Thymus (tissue), 11 donors: ENCODE data around the gene NUP210L. TPM values are rescaled to one million over a fixed set of nuclear protein-coding genes. Genes with fewer than 3 reads are reported as not detected.

Source experiments
- DNase-seq, 9 donors: peaks; one replicate each; pipeline ENCODE4 v3.0.0-alpha.2; 2013; ENCODE audit warnings: low spot score in 9 of 9, low read depth in 6 of 9, missing footprints in 1 of 9
- H3K27ac ChIP-seq, 2 donors: one replicate each; pipeline ENCODE4 v1.5.1; 2013; ENCODE audit warnings: control low read depth in 1 of 2, low read depth in 1 of 2, low read length in 1 of 2, mild to moderate bottlenecking in 1 of 2, moderate library complexity in 1 of 2
- H3K27me3 ChIP-seq, 2 donors: one replicate each; pipeline ENCODE4 v1.5.1; 2013; ENCODE audit warnings: low read length in 1 of 2; ENCODE audit not compliant: control insufficient read depth in 2 of 2, insufficient read depth in 1 of 2
- H3K36me3 ChIP-seq, 2 donors: one replicate each; pipeline ENCODE4 v1.5.1; 2013; ENCODE audit warnings: low read length in 1 of 2, mild to moderate bottlenecking in 1 of 2, moderate library complexity in 1 of 2; ENCODE audit not compliant: control insufficient read depth in 2 of 2, insufficient read depth in 2 of 2
- H3K4me1 ChIP-seq, 2 donors: one replicate each; pipeline ENCODE4 v1.5.1; 2013; ENCODE audit warnings: low read length in 2 of 2; ENCODE audit not compliant: control insufficient read depth in 2 of 2, insufficient read depth in 2 of 2
- H3K4me3 ChIP-seq, 2 donors: one replicate each; pipeline ENCODE4 v1.5.1; 2013; ENCODE audit warnings: low read length in 2 of 2, control low read depth in 1 of 2, mild to moderate bottlenecking in 1 of 2
- H3K9me3 ChIP-seq, 2 donors: one replicate each; pipeline ENCODE4 v1.5.1; 2013; ENCODE audit warnings: low read length in 1 of 2, mild to moderate bottlenecking in 1 of 2; ENCODE audit not compliant: control insufficient read depth in 2 of 2, insufficient read depth in 1 of 2
- WGBS: extraction: QIAGEN DNeasy Blood & Tissue Kit; methylation state at CpG from one replicate; pipeline ENCODE4 v1.1.7; 2013; 5-methylcytosine and 5-hydroxymethylcytosine counted together
- polyA plus RNA-seq: library from polyadenylated mRNA; stranded (reverse); fragments of 200-250 nt; gene quantifications from one replicate; pipeline ENCODE4 v1.2.3, GENCODE V29; 2013
- total RNA-seq: library from RNA; stranded (reverse); fragments of 120-200 nt; gene quantifications from one replicate; pipeline ENCODE4 v1.2.4, GENCODE V29; 2013
- donor health status: healthy.

The NUP210L gene
- total and polyA plus RNA-seq, 2 donors: 0.05 to 0.14 TPM

DNA sequence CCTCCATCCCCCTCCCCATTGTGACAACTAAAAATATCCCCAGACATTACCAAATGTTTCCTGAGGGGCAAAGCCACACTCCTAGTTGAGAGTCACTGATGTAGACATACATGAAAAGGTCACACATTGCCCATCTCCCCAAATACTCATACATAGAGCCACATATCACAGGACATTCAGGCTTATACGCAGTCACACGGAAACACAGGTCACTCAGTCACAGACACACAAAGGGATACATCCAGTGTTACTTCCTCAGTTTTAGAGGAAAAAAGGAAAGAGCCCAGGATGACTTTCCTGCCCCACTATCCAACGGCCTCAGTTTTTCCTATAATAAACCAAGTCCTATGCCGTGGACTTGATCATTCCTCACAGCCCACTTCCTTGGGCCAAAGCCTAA is 193.5 kb downstream of the NUP210L start:
- DNase-seq: no peak
- no peak overlapping the region for H3K27ac ChIP-seq
- no peaks in the 10 kb centered on the region for H3K27me3 ChIP-seq
- no peak overlapping the region for H3K4me3 ChIP-seq
- H3K4me1 ChIP-seq: peaks cover 26 to 59% of the 10 kb centered on the region in 2 donors
- H3K9me3 ChIP-seq: no peaks in the 10 kb centered on the region
- H3K36me3 ChIP-seq: peaks cover 9 to 20% of the 10 kb centered on the region in 2 donors
- 97% methylated on average over 4 of the region's 4 CpGs for WGBS

DNA sequence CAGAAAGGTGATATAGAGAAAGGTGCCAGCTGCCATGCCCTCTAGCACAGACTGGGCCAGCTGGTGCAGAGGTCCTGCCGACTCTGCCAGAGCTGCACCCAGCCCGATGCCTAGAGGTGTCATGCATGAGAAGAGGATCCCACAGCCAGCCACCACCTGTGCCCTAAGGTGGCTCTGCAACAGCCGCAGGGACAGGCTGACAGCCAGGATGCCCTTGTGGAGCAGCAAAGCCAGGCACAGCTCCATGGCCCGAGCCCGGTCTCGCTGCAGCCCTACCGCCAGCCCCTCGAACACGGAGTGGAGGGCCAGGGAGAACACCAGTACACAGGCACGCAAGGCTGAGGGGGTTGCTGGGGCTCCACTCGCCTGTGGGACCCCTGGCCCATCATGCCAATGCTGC is 194.7 kb downstream of the NUP210L start:
- peaks cover 22 to 56% of the 10 kb centered on the region in 2 donors for H3K4me1 ChIP-seq

DNA sequence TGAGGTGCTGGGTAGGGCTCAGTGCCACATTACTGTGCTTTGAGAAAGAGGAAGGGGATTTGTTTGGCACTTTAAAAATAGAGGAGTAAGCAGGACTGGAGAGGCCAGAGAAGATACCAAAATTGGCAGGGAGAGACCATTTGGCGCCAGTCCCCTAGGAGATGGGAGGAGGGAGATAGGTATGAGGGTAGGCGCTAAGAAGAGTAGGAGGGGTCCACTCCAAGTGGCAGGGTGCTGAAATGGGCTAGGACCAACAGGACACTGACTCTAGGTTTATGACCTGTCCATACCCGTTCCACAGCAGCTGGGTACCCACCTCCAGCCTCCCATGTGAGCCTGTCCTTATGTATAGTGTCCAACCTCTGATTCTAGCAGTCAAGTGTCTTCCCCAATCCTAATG is 195.4 kb downstream of the NUP210L start:
- H3K4me3 ChIP-seq: no peak overlapping the region
- H3K27me3 ChIP-seq: no peaks in the 10 kb centered on the region
- DNase-seq: no peak
- peaks cover 22 to 59% of the 10 kb centered on the region in 2 donors for H3K4me1 ChIP-seq
- H3K27ac ChIP-seq: no peak overlapping the region
- H3K9me3 ChIP-seq: no peaks in the 10 kb centered on the region
- 94% methylated on average over 3 of the region's 3 CpGs for WGBS
- H3K36me3 ChIP-seq: peaks cover 12 to 26% of the 10 kb centered on the region in 2 donors

More for the DNA sequence above, 194.7 kb downstream of the NUP210L start:
- Histone ChIP-seq H3K27me3 (no peaks in the 10 kb centered on the region), H3K9me3 (no peaks in the 10 kb centered on the region), H3K27ac (no peak overlapping the region), H3K36me3 (peaks cover 9 to 20% of the 10 kb centered on the region in 2 donors), H3K4me3 (no peak overlapping the region)
- DNase-seq: no peak
- WGBS: over 99% methylated on average over 11 of the region's 11 CpGs

DNA sequence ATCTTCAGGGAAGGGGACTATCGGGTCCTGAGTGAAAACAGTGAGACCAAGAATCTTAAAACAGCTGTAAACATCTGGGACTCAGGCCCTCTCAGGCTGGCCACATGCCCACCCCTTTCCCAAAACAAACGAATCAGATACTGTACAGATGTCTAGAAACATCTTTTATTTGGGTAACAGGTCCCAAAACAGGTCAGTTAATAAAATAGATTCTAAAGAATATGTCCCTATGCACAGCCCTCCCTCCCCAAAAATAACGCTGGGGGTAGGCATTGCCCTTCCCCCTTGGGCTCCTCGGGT is 196.0 kb downstream of the NUP210L start:
- no peak for DNase-seq
- Histone ChIP-seq H3K27ac (peak overlapping the region in 1 of 2 donors; percentile 6), H3K4me3 (no peak overlapping the region), H3K27me3 (no peaks in the 10 kb centered on the region), H3K9me3 (no peaks in the 10 kb centered on the region), H3K4me1 (peaks cover 18 to 54% of the 10 kb centered on the region in 2 donors), H3K36me3 (peaks cover 15 to 32% of the 10 kb centered on the region in 2 donors)
- 38% methylated on average over 4 of the region's 4 CpGs for WGBS

DNA sequence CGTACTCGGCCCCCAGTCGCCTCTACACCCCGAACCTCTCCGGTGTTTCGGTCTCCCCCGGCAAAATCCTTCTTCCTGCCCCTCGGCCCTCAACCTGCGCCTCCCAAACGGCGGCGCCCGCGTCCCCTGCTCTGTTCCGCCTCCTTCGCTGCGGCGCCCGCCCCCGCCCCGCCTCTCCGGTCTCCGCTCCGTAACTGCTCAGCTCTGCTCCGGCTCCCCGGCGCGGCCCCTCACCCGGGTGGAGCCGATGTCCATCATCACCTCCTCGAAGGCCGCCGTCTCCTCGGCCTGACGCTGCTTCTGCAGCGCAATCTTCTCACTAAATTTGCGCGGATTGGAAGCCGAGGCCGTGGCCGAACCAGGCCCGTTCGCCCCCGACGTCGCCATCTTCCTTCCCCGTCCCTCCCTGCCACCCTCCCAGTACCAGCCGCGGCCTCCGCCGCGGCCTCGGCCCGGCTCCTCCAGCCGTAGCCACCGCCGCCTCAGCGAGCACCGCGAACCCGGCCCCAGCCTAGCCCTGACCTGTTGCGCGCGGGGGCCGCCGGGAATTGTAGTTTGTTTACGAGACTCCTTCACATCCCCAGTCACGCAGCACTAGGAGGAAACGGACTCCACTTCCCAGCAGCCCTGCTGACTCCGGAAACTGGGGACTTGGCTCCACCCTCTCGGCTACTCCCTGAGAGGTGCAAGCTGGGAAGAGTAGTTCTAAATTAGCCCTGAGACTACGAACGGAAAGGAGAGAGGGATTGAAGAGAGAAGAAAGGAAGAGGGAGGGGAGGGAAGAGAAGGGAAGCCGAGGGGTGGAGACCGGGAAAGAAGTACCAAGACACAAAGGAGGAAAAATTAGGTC is 196.5 kb downstream of the NUP210L start, which contains the start of gene CRTC2:
Gene CRTC2, minus strand, starts transcription at position 502 of the 850 bp plus-strand sequence. Its CDS starts 115 bp downstream, at position 387.
- Histone ChIP-seq H3K4me1 (peaks cover 18 to 50% of the 10 kb centered on the region in 2 donors), H3K36me3 (peaks cover 21 to 37% of the 10 kb centered on the region in 2 donors), H3K4me3 (peak within 1 kb of the TSS; percentile 88 to 93), H3K27ac (peak within 1 kb of the TSS; percentile 86 to 88), H3K9me3 (no peaks in the 10 kb centered on the region), H3K27me3 (no peaks in the 10 kb centered on the region)
- DNase-seq: peak; percentile 90 to 99 (median 96)
- under 1% methylated on average over 75 of the region's 75 CpGs for WGBS

DNA sequence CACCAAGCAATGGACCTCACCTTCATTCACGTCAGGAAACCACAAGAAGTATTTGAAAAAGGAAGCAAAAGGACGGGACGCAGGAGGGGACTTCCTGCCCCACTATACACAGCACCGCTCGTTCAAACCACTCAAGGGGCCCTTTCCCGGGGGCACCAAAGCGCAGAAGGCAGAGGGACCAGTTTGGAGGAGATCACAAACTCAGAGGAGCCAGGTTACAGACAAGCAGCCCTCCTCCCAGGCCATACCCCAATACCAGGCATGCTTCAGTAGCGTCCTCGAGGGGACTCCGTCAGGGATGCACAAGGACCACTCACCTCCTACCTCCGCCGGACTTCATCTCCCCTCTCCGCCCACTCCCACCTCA is 197.1 kb downstream of the NUP210L start:
- no peaks in the 10 kb centered on the region for H3K27me3 ChIP-seq
- WGBS: under 1% methylated on average over 13 of the region's 13 CpGs
- DNase-seq: peak in 1 of 9 donors; percentile 67
- H3K4me1 ChIP-seq: peaks cover 18 to 46% of the 10 kb centered on the region in 2 donors
- peak overlapping the region; percentile 88 to 93 for H3K4me3 ChIP-seq
- H3K27ac ChIP-seq: peak overlapping the region; percentile 86 to 88
- H3K36me3 ChIP-seq: peaks cover 25 to 42% of the 10 kb centered on the region in 2 donors
- H3K9me3 ChIP-seq: no peaks in the 10 kb centered on the region

DNA sequence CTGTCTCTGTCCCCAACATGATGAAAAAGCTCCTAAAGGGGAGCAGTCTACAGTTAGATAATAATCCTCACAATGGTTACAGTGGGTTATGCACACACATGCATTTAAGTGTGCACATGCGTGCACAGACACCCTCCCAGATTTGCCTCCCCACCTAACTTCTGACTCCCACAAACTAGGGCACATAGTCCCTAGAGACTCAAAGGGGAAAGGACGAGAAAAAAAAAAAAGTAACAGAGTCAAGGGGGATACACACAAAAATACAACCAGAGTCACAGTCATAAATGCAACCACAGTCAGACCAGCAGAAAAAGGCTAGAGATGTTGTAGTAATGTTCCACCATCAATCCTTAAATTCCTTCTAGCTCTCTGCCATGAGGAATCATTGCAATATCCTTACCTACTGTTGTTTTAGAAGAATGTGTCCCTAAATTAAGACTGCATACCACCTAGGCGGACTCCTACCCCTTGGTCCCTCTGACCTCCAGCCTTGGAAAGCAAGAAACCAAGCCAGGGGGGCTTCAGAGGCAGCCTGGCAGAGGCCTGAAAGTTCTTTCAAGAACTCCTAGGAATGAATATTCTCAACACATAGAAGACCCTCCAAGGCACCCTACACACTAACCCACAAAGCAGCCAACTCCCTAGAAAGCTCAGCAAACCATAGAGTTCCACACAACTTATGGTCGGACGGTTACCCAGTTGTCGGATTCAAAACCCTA is 197.7 kb downstream of the NUP210L start:
- 36% methylated on average over 6 of the region's 6 CpGs for whole genome bisulfite sequencing

DNA sequence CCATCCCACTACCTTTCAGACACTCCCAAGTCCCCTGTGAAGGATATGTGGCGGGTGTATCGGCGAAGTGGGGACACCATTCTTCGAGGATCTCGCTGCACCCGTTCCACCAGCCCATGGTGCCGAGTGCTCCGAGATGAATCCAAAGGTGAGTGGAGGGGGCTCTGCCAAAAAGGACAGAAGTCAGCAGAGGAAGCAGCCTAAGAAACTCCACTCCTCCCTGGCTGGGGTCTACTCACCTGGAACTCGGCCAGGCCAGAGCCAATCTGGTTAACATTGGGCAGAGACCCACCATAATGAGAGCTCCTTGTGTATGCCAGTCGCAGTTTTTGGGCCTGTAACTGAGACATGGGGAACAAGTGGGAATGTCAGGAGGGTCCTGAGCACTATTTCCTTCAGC is 200.0 kb downstream of the NUP210L start:
- Histone ChIP-seq H3K4me1 (peaks cover 12 to 32% of the 10 kb centered on the region in 2 donors), H3K27me3 (no peaks in the 10 kb centered on the region), H3K27ac (no peak overlapping the region), H3K4me3 (no peak overlapping the region), H3K9me3 (no peaks in the 10 kb centered on the region), H3K36me3 (peaks cover 38 to 53% of the 10 kb centered on the region in 2 donors)
- no peak for DNase-seq
- WGBS: 97% methylated on average over 10 of the region's 10 CpGs

More for the DNA sequence above, 197.7 kb downstream of the NUP210L start:
- no peaks in the 10 kb centered on the region for H3K27me3 ChIP-seq
- peaks cover 31 to 48% of the 10 kb centered on the region in 2 donors for H3K36me3 ChIP-seq
- H3K27ac ChIP-seq: peak overlapping the region; percentile 86 to 88
- H3K4me1 ChIP-seq: peaks cover 16 to 41% of the 10 kb centered on the region in 2 donors
- peak overlapping the region; percentile 88 to 93 for H3K4me3 ChIP-seq
- no peaks in the 10 kb centered on the region for H3K9me3 ChIP-seq
- DNase-seq: no peak

DNA sequence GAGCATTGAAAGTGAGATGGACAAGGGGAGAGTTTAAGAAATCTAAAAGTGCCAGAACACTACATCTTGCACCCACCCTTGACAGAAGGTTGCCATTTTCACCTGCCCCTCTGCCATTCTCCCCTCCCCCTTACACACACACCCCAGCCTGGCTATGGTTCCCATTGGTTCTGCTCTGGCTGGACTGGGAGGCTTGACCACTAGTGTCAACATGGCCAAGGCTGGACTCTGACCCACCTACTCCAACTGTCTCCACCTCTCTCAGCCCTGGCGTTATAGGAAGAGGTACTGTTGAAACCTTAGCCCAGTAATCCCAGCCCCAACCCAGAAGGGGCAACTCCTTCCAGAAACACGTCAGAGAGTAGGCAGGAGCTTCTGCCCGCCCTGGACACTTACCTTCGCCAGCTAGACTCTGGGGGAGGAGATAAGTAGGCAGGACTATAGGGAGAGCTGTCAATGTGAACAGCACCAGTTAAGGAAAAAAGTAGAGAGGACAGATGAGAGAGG is 201.0 kb downstream of the NUP210L start:
- Histone ChIP-seq H3K27ac (no peak overlapping the region), H3K4me3 (no peak overlapping the region), H3K36me3 (peaks cover 46 to 58% of the 10 kb centered on the region in 2 donors), H3K4me1 (peaks cover 12 to 29% of the 10 kb centered on the region in 2 donors), H3K27me3 (no peaks in the 10 kb centered on the region), H3K9me3 (no peaks in the 10 kb centered on the region)
- WGBS: 95% methylated on average over 4 of the region's 4 CpGs
- DNase-seq: no peak
